ENCODE data around the gene WWOX. TPM values are rescaled to one million over a fixed set of nuclear protein-coding genes. Genes with fewer than 3 reads are reported as not detected.

The WWOX gene
- total RNA-seq, 1 experiment from 2014 or later: 15.6 TPM

GRCh38 chr16:78284326-78284725, 184.9 kb downstream of the WWOX start:
- Histone ChIP-seq H3K23me2 (ENCODE audit: insufficient read length, low read depth, low read length, poor library complexity, severe bottlenecking) (no peaks in the 10 kb centered on the region), H3K4ac (ENCODE audit: low read depth, low read length) (no peak overlapping the region), H4K20me1 (ENCODE audit: control insufficient read depth, insufficient read depth, insufficient read length) (no peaks in the 10 kb centered on the region), H3K9me3 (ENCODE audit: control insufficient read depth, low read depth, low read length) (no peaks in the 10 kb centered on the region), H2BK15ac (ENCODE audit: low read depth, low read length) (no peak overlapping the region), H3T11ph (ENCODE audit: low read length) (no peak overlapping the region), H3K79me2 (ENCODE audit: insufficient read depth, low read length) (no peaks in the 10 kb centered on the region), H2BK12ac (ENCODE audit: insufficient read length, low read depth, low read length) (no peak overlapping the region), H2BK20ac (ENCODE audit: low read depth, low read length, poor library complexity, severe bottlenecking) (no peak overlapping the region), H4K8ac (replicated peaks; ENCODE audit: insufficient read length, low read depth, low read length) (no peak overlapping the region), H3K4me1 (ENCODE audit: insufficient read depth, low read length) (no peaks in the 10 kb centered on the region), H3K27me3 (ENCODE audit: insufficient read depth, low read length) (no peaks in the 10 kb centered on the region), H3K27ac (ENCODE audit: insufficient read length, low read depth, low read length) (no peak overlapping the region), H2BK5ac (ENCODE audit: insufficient read length, low read length) (no peak overlapping the region), H3K9ac (ENCODE audit: extremely low read depth, insufficient read length, low read length) (no peak overlapping the region), H3K23ac (ENCODE audit: insufficient read length, low read depth, low read length) (no peak overlapping the region), H4K91ac (ENCODE audit: insufficient read length, low read depth, low read length) (no peak overlapping the region), H3K18ac (ENCODE audit: insufficient read length, low read depth, low read length) (no peak overlapping the region), H2AFZ (ENCODE audit: low read length) (no peak overlapping the region), H3K79me1 (ENCODE audit: insufficient read depth, low read depth, low read length, poor library complexity, severe bottlenecking) (no peaks in the 10 kb centered on the region), H3K56ac (ENCODE audit: insufficient read length, low read depth, low read length) (no peak overlapping the region), H3K14ac (ENCODE audit: insufficient read depth, low read length) (no peak overlapping the region), H2BK120ac (ENCODE audit: low read depth, low read length, poor library complexity, severe bottlenecking) (no peak overlapping the region), H3K4me2 (ENCODE audit: insufficient read depth, insufficient read length, low read length) (no peak overlapping the region), H4K5ac (ENCODE audit: insufficient read length, low read depth, low read length) (no peak overlapping the region), H2AK5ac (ENCODE audit: insufficient read length, low read length) (no peak overlapping the region)
- Mint-ChIP-seq H3K27ac (no peak overlapping the region), H3K4me1 (peaks cover 14 to 26% of the 10 kb centered on the region in 2 experiments), H3K36me3 (ENCODE audit: insufficient read depth in 1 of 3, low read depth in 3 of 3) (no peaks in the 10 kb centered on the region), H3K9me3 (no peaks in the 10 kb centered on the region), H3K4me3 (no peak overlapping the region), H3K27me3 (ENCODE audit: low read depth) (no peaks in the 10 kb centered on the region)
- DNase-seq: no peak
- no CpG with 5 or more reads among the region's 1 CpG for WGBS (ENCODE audit: extremely low coverage, insufficient read length, low lambda C conversion rate)
- no peak for TF ChIP-seq CTCF (conservative IDR thresholded peaks at IDR 0.05)
